ENCODE data around the gene TECTB.

DNA sequence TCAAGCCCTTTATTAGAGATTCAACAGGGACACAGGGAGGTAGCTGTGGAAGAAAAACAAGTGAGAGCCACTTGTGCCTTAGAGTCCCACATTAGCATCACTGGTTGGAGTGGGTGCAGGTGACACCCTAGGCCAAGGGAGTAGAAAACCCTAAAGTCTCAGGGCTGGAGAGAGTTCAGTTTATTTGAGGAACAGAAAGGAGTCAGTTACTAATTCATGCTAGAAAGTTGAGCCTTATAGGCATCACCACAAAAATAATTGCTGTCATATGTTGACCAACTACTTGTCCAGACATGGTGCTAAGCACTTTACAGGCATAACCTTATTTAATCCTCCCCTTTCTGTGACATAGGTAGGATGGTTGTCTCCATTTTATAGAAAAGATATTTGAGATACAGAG, 69.8 kb downstream of the TECTB start:
- TF ChIP-seq POLR2A (IDR thresholded peaks at IDR 0.05): no peak
- TF ChIP-seq, protein P1, sequence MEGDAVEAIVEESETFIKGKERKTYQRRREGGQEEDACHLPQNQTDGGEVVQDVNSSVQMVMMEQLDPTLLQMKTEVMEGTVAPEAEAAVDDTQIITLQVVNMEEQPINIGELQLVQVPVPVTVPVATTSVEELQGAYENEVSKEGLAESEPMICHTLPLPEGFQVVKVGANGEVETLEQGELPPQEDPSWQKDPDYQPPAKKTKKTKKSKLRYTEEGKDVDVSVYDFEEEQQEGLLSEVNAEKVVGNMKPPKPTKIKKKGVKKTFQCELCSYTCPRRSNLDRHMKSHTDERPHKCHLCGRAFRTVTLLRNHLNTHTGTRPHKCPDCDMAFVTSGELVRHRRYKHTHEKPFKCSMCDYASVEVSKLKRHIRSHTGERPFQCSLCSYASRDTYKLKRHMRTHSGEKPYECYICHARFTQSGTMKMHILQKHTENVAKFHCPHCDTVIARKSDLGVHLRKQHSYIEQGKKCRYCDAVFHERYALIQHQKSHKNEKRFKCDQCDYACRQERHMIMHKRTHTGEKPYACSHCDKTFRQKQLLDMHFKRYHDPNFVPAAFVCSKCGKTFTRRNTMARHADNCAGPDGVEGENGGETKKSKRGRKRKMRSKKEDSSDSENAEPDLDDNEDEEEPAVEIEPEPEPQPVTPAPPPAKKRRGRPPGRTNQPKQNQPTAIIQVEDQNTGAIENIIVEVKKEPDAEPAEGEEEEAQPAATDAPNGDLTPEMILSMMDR (IDR thresholded peaks at IDR 0.05): no peak

Data from body of pancreas (tissue), 4 donors.